ENCODE results near the gene PRKD1.

Gene PRKD1

GRCh38 chr14:29838752-29839151 is 88.9 kb downstream of the PRKD1 start:
- no peak for DNase-seq (ENCODE audit: low read depth, low spot score)

GRCh38 chr14:29836395-29836794 is 91.3 kb downstream of the PRKD1 start:
- DNase-seq (ENCODE audit: low read depth, low spot score) = no peak

GRCh38 chr14:29832042-29832441 is 95.6 kb downstream of the PRKD1 start:
- no peak for DNase-seq (ENCODE audit: low read depth, low spot score)

GRCh38 chr14:29829851-29830250 is 97.8 kb downstream of the PRKD1 start:
- DNase-seq (ENCODE audit: low read depth, low spot score) = no peak

GRCh38 chr14:29823816-29824215 is 103.8 kb downstream of the PRKD1 start:
- no peak for DNase-seq (ENCODE audit: low read depth, low spot score)

GRCh38 chr14:29822430-29822709 is 105.3 kb downstream of the PRKD1 start:
- DNase-seq (ENCODE audit: low read depth, low spot score) = no peak

GRCh38 chr14:29821661-29822429 is 105.8 kb downstream of the PRKD1 start:
- DNase-seq (ENCODE audit: low read depth, low spot score) = no peak

GRCh38 chr14:29821242-29821641 is 106.4 kb downstream of the PRKD1 start:
- no peak for DNase-seq (ENCODE audit: low read depth, low spot score)

GRCh38 chr14:29820785-29821184 is 106.9 kb downstream of the PRKD1 start:
- DNase-seq (ENCODE audit: low read depth, low spot score) = no peak

- DNase-seq (ENCODE audit: low read depth, low spot score) = no peak
These were observed 109.8 kb downstream of the PRKD1 start for GRCh38 chr14:29817767-29818405.

- DNase-seq (ENCODE audit: low read depth, low spot score) = no peak
These were observed 112.5 kb downstream of the PRKD1 start for GRCh38 chr14:29815016-29815674.

GRCh38 chr14:29814156-29815015 is 113.3 kb downstream of the PRKD1 start:
- DNase-seq (ENCODE audit: low read depth, low spot score) = no peak

- DNase-seq (ENCODE audit: low read depth, low spot score) = no peak
These were observed 117.0 kb downstream of the PRKD1 start for GRCh38 chr14:29810682-29811081.

GRCh38 chr14:29810064-29810463 is 117.6 kb downstream of the PRKD1 start:
- no peak for DNase-seq (ENCODE audit: low read depth, low spot score)

- no peak for DNase-seq (ENCODE audit: low read depth, low spot score)
These were observed 121.5 kb downstream of the PRKD1 start for GRCh38 chr14:29806124-29806517.

- no peak for DNase-seq (ENCODE audit: low read depth, low spot score)
These were observed 122.1 kb downstream of the PRKD1 start for GRCh38 chr14:29805415-29806123.

- DNase-seq (ENCODE audit: low read depth, low spot score) = no peak
These were observed 123.0 kb downstream of the PRKD1 start for GRCh38 chr14:29804481-29805266.

GRCh38 chr14:29803045-29803444 is 124.6 kb downstream of the PRKD1 start:
- no peak for DNase-seq (ENCODE audit: low read depth, low spot score)

- DNase-seq (ENCODE audit: low read depth, low spot score) = no peak
These were observed 125.4 kb downstream of the PRKD1 start for GRCh38 chr14:29802211-29802610.

GRCh38 chr14:29800961-29801360 is 126.7 kb downstream of the PRKD1 start:
- DNase-seq (ENCODE audit: low read depth, low spot score) = no peak

Data from activated CD4-positive, CD25-positive, alpha-beta regulatory T cell treated with anti-CD3 and anti-CD28 coated beads, Interleukin-2, amount 50 U/mL, for 16 hours (primary cell).